ENCODE results near the gene ETHE1.
"Not testable (repeated sequence)": the region's sequence is repeated elsewhere in the genome, so short reads cannot be mapped to it uniquely, and the experiment has no call there.

ETHE1 gene

GRCh38 chr19:43524922-43525835, 1.8 kb downstream of the ETHE1 start:
- H3K9ac ChIP-seq (ENCODE audit: low read length in 5 of 5) = peak overlapping the region; percentile 72 to 92 (median 89)
- H3K27me3 ChIP-seq (ENCODE audit: control insufficient read depth in 5 of 5, insufficient read depth in 4 of 5, low read length in 5 of 5) = no peaks in the 10 kb centered on the region
- peak overlapping the region; percentile 85 for H3K27ac ChIP-seq (ENCODE audit: low read depth, low read length)
- peaks cover 6 to 34% (median 28%) of the 10 kb centered on the region in 5 donors for H3K4me1 ChIP-seq (ENCODE audit: control insufficient read depth in 5 of 5, insufficient read depth in 5 of 5, low read length in 5 of 5)
- no peaks in the 10 kb centered on the region for H3K36me3 ChIP-seq (ENCODE audit: control insufficient read depth in 5 of 5, insufficient read depth in 5 of 5, low read length in 5 of 5)
- H3K9me3 ChIP-seq (ENCODE audit: control insufficient read depth in 5 of 5, low read length in 5 of 5) = no peaks in the 10 kb centered on the region
- H3K4me3 ChIP-seq (ENCODE audit: low read depth in 1 of 5, low read length in 5 of 5) = peak overlapping the region; percentile 81 to 92 (median 87)

GRCh38 chr19:43523696-43524095, 3.3 kb downstream of the ETHE1 start:
- not testable (repeated sequence) for H3K36me3 ChIP-seq (ENCODE audit: control insufficient read depth in 5 of 5, insufficient read depth in 5 of 5, low read length in 5 of 5); H3K27me3 ChIP-seq (ENCODE audit: control insufficient read depth in 5 of 5, insufficient read depth in 4 of 5, low read length in 5 of 5); H3K9ac ChIP-seq (ENCODE audit: low read length in 5 of 5); H3K9me3 ChIP-seq (ENCODE audit: control insufficient read depth in 5 of 5, low read length in 5 of 5); H3K27ac ChIP-seq (ENCODE audit: low read depth, low read length); H3K4me3 ChIP-seq (ENCODE audit: low read depth in 1 of 5, low read length in 5 of 5)
- H3K4me1 ChIP-seq (ENCODE audit: control insufficient read depth in 5 of 5, insufficient read depth in 5 of 5, low read length in 5 of 5) = peaks cover 8 to 34% (median 28%) of the 10 kb centered on the region in 5 donors

DNA sequence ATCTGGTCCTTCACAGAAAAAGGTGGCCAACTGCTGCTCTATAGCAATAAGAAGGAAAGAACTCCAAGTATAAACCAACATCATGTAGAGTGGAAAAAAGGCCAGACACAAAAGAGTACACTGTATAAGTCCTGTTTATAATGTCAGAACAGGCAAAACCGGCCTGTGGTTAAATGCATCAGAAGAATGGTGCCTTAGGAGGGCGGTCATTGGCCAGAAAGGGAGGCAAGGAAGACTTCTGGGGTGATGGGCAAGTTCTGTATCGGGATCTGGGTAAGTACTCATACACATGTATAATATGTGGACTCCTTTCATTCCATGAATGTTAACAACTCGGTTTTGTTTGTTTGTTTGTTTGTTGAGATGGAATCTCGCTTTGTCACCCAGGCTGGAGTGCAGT, 4.1 kb downstream of the ETHE1 start:
- no peak overlapping the region for H3K4me3 ChIP-seq (ENCODE audit: low read depth in 1 of 5, low read length in 5 of 5)
- no peak overlapping the region for H3K9ac ChIP-seq (ENCODE audit: low read length in 5 of 5)
- no peaks in the 10 kb centered on the region for H3K36me3 ChIP-seq (ENCODE audit: control insufficient read depth in 5 of 5, insufficient read depth in 5 of 5, low read length in 5 of 5)
- H3K4me1 ChIP-seq (ENCODE audit: control insufficient read depth in 5 of 5, insufficient read depth in 5 of 5, low read length in 5 of 5) = peaks cover 8 to 34% (median 28%) of the 10 kb centered on the region in 5 donors
- H3K27me3 ChIP-seq (ENCODE audit: control insufficient read depth in 5 of 5, insufficient read depth in 4 of 5, low read length in 5 of 5) = no peaks in the 10 kb centered on the region
- H3K9me3 ChIP-seq (ENCODE audit: control insufficient read depth in 5 of 5, low read length in 5 of 5) = no peaks in the 10 kb centered on the region
- no peak overlapping the region for H3K27ac ChIP-seq (ENCODE audit: low read depth, low read length)

GRCh38 chr19:43519436-43520088, 7.4 kb downstream of the ETHE1 start:
- no peaks in the 10 kb centered on the region for H3K36me3 ChIP-seq (ENCODE audit: control insufficient read depth in 5 of 5, insufficient read depth in 5 of 5, low read length in 5 of 5)
- H3K4me3 ChIP-seq (ENCODE audit: low read depth in 1 of 5, low read length in 5 of 5) = no peak overlapping the region
- no peak overlapping the region for H3K27ac ChIP-seq (ENCODE audit: low read depth, low read length)
- H3K9ac ChIP-seq (ENCODE audit: low read length in 5 of 5) = peak overlapping the region in 1 of 5 donors; percentile 43
- H3K9me3 ChIP-seq (ENCODE audit: control insufficient read depth in 5 of 5, low read length in 5 of 5) = no peaks in the 10 kb centered on the region
- H3K4me1 ChIP-seq (ENCODE audit: control insufficient read depth in 5 of 5, insufficient read depth in 5 of 5, low read length in 5 of 5) = peaks cover 1 to 3% (median 3%) of the 10 kb centered on the region in 5 donors
- no peaks in the 10 kb centered on the region for H3K27me3 ChIP-seq (ENCODE audit: control insufficient read depth in 5 of 5, insufficient read depth in 4 of 5, low read length in 5 of 5)

- H3K36me3 ChIP-seq (ENCODE audit: control insufficient read depth in 5 of 5, insufficient read depth in 5 of 5, low read length in 5 of 5) = no peaks in the 10 kb centered on the region
- H3K27me3 ChIP-seq (ENCODE audit: control insufficient read depth in 5 of 5, insufficient read depth in 4 of 5, low read length in 5 of 5) = no peaks in the 10 kb centered on the region
- peaks cover 0 to 2% (median 0%) of the 10 kb centered on the region in 5 donors for H3K4me1 ChIP-seq (ENCODE audit: control insufficient read depth in 5 of 5, insufficient read depth in 5 of 5, low read length in 5 of 5)
- no peaks in the 10 kb centered on the region for H3K9me3 ChIP-seq (ENCODE audit: control insufficient read depth in 5 of 5, low read length in 5 of 5)
- H3K4me3 ChIP-seq (ENCODE audit: low read depth in 1 of 5, low read length in 5 of 5) = no peak overlapping the region
- H3K9ac ChIP-seq (ENCODE audit: low read length in 5 of 5) = no peak overlapping the region
- no peak overlapping the region for H3K27ac ChIP-seq (ENCODE audit: low read depth, low read length)
Measured at GRCh38 chr19:43518051-43518450, 8.9 kb downstream of the ETHE1 start.

GRCh38 chr19:43512399-43512798, 14.6 kb downstream of the ETHE1 start:
- peaks cover 4 to 26% (median 25%) of the 10 kb centered on the region in 5 donors for H3K36me3 ChIP-seq (ENCODE audit: control insufficient read depth in 5 of 5, insufficient read depth in 5 of 5, low read length in 5 of 5)
- not testable (repeated sequence) for H3K4me1 ChIP-seq (ENCODE audit: control insufficient read depth in 5 of 5, insufficient read depth in 5 of 5, low read length in 5 of 5); H3K9me3 ChIP-seq (ENCODE audit: control insufficient read depth in 5 of 5, low read length in 5 of 5); H3K4me3 ChIP-seq (ENCODE audit: low read depth in 1 of 5, low read length in 5 of 5); H3K27ac ChIP-seq (ENCODE audit: low read depth, low read length); H3K27me3 ChIP-seq (ENCODE audit: control insufficient read depth in 5 of 5, insufficient read depth in 4 of 5, low read length in 5 of 5); H3K9ac ChIP-seq (ENCODE audit: low read length in 5 of 5)

GRCh38 chr19:43511324-43511723, 15.7 kb downstream of the ETHE1 start:
- no peaks in the 10 kb centered on the region for H3K9me3 ChIP-seq (ENCODE audit: control insufficient read depth in 5 of 5, low read length in 5 of 5)

GRCh38 chr19:43510713-43511112, 16.3 kb downstream of the ETHE1 start:
- Histone ChIP-seq H3K4me3 (ENCODE audit: low read depth in 1 of 5, low read length in 5 of 5) (no peak overlapping the region), H3K4me1 (ENCODE audit: control insufficient read depth in 5 of 5, insufficient read depth in 5 of 5, low read length in 5 of 5) (no peaks in the 10 kb centered on the region), H3K36me3 (ENCODE audit: control insufficient read depth in 5 of 5, insufficient read depth in 5 of 5, low read length in 5 of 5) (peaks cover 4 to 29% (median 27%) of the 10 kb centered on the region in 5 donors), H3K27me3 (ENCODE audit: control insufficient read depth in 5 of 5, insufficient read depth in 4 of 5, low read length in 5 of 5) (no peaks in the 10 kb centered on the region), H3K9ac (ENCODE audit: low read length in 5 of 5) (no peak overlapping the region), H3K27ac (ENCODE audit: low read depth, low read length) (no peak overlapping the region), H3K9me3 (ENCODE audit: control insufficient read depth in 5 of 5, low read length in 5 of 5) (no peaks in the 10 kb centered on the region)

More at GRCh38 chr19:43511324-43511723, 15.7 kb downstream of the ETHE1 start:
- Histone ChIP-seq H3K4me3 (ENCODE audit: low read depth in 1 of 5, low read length in 5 of 5) (no peak overlapping the region), H3K27ac (ENCODE audit: low read depth, low read length) (no peak overlapping the region), H3K36me3 (ENCODE audit: control insufficient read depth in 5 of 5, insufficient read depth in 5 of 5, low read length in 5 of 5) (peaks cover 4 to 26% (median 25%) of the 10 kb centered on the region in 5 donors), H3K27me3 (ENCODE audit: control insufficient read depth in 5 of 5, insufficient read depth in 4 of 5, low read length in 5 of 5) (no peaks in the 10 kb centered on the region), H3K4me1 (ENCODE audit: control insufficient read depth in 5 of 5, insufficient read depth in 5 of 5, low read length in 5 of 5) (no peaks in the 10 kb centered on the region), H3K9ac (ENCODE audit: low read length in 5 of 5) (no peak overlapping the region)

DNA sequence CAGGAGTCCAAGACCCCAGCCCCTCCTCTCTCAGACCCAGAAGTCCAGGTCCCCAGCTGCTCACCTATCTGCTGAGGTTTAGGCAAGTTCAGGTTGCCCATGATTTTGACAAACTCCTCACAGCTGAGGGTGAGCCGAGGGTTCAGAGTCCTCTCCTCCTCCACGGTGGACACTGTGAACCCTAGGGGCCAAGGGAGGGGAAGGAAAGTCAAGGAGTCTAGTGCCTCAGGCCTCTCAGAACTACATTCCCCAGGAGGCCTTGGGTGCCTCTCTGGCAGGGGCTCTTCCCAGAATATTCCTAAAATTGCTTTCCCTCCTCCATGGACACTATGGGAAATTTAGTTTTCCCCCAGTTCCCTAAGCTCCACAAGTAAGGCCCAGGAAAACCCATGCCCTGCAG, 19.1 kb downstream of the ETHE1 start:
- Histone ChIP-seq H3K9ac (ENCODE audit: low read length in 5 of 5) (no peak overlapping the region), H3K27ac (ENCODE audit: low read depth, low read length) (no peak overlapping the region), H3K4me1 (ENCODE audit: control insufficient read depth in 5 of 5, insufficient read depth in 5 of 5, low read length in 5 of 5) (peaks cover 3 to 22% (median 20%) of the 10 kb centered on the region in 5 donors), H3K36me3 (ENCODE audit: control insufficient read depth in 5 of 5, insufficient read depth in 5 of 5, low read length in 5 of 5) (peaks cover 4 to 29% (median 27%) of the 10 kb centered on the region in 5 donors), H3K27me3 (ENCODE audit: control insufficient read depth in 5 of 5, insufficient read depth in 4 of 5, low read length in 5 of 5) (no peaks in the 10 kb centered on the region), H3K9me3 (ENCODE audit: control insufficient read depth in 5 of 5, low read length in 5 of 5) (no peaks in the 10 kb centered on the region), H3K4me3 (ENCODE audit: low read depth in 1 of 5, low read length in 5 of 5) (no peak overlapping the region)

DNA sequence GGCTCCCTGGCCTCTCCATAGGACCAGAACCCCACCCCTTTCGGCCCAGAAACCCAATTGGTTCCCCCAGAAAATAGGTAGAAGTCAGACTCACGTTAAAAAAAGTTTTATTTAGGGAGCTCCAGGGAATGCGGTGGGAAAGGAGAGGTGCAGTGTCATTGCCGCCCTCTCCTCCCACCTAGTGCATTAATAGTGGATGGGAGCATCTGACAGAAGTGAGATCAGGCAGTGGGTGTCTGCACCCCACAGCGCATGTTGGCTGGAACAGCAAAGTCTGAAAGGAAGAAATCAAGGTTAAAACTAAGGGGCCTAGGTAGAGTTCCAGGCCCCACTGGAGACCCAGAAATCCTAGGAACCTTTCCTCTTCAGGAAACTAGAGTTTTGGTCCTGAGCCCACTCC, 20.4 kb downstream of the ETHE1 start:
- H3K36me3 ChIP-seq (ENCODE audit: control insufficient read depth in 5 of 5, insufficient read depth in 5 of 5, low read length in 5 of 5) = peaks cover 4 to 29% (median 27%) of the 10 kb centered on the region in 5 donors
- no peak overlapping the region for H3K9ac ChIP-seq (ENCODE audit: low read length in 5 of 5)
- H3K4me3 ChIP-seq (ENCODE audit: low read depth in 1 of 5, low read length in 5 of 5) = no peak overlapping the region
- no peak overlapping the region for H3K27ac ChIP-seq (ENCODE audit: low read depth, low read length)
- no peaks in the 10 kb centered on the region for H3K9me3 ChIP-seq (ENCODE audit: control insufficient read depth in 5 of 5, low read length in 5 of 5)
- H3K27me3 ChIP-seq (ENCODE audit: control insufficient read depth in 5 of 5, insufficient read depth in 4 of 5, low read length in 5 of 5) = peaks cover 0 to 6% (median 0%) of the 10 kb centered on the region in 5 donors
- H3K4me1 ChIP-seq (ENCODE audit: control insufficient read depth in 5 of 5, insufficient read depth in 5 of 5, low read length in 5 of 5) = peaks cover 3 to 22% (median 20%) of the 10 kb centered on the region in 5 donors

Measured in subcutaneous abdominal adipose tissue (tissue), 5 donors.